WTC11 (cell line): ENCODE data around the gene PLEKHA5. TPM values are rescaled to one million over a fixed set of nuclear protein-coding genes. Genes with fewer than 3 reads are reported as not detected.

Experiments used
- ATAC-seq: fragments of 200-7000 bp; cut with Tn5 transposase; 2 replicates; pipeline ENCODE4 v1.10.0; 2021; ENCODE audit warnings: mild to moderate bottlenecking, moderate library complexity
- CTCF ChIA-PET: fragments of 300-600 bp; sonication (Branson Sonifier 250); formaldehyde crosslinking; loops from one replicate; lab custom pipeline; 2021; ENCODE audit warnings: antibody characterized with exemption; lab: Charles Lee
- POLR2A ChIA-PET: fragments of 350-600 bp; sonication (Branson Sonifier 250); formaldehyde crosslinking; loops from one replicate; lab custom pipeline; 2021; ENCODE audit warnings: antibody characterized with exemption; lab: Charles Lee
- DNase-seq: peaks from one replicate; pipeline ENCODE4 v3.0.0; 2021; ENCODE audit warnings: low spot score
- H3K27ac Mint-ChIP-seq: 2 replicates; pipeline ENCODE4 v1.8.0; 2021; ENCODE audit warnings: mixed read lengths
- H3K27me3 Mint-ChIP-seq: 2 replicates; pipeline ENCODE4 v1.8.0; 2021; ENCODE audit warnings: low read depth, mild to moderate bottlenecking, moderate library complexity, mixed read lengths
- H3K36me3 Mint-ChIP-seq: 2 replicates; pipeline ENCODE4 v1.8.0; 2021; ENCODE audit warnings: mixed read lengths
- H3K4me1 Mint-ChIP-seq: 2 replicates; pipeline ENCODE4 v1.8.0; 2022; ENCODE audit warnings: mixed read lengths
- H3K4me3 Mint-ChIP-seq: 2 replicates; pipeline ENCODE4 v1.8.0; 2021; ENCODE audit warnings: mild to moderate bottlenecking, moderate library complexity, mixed read lengths
- H3K9me3 Mint-ChIP-seq: 2 replicates; pipeline ENCODE4 v1.8.0; 2021; ENCODE audit warnings: mixed read lengths
- ATF1 ChIP-seq: sonication (generic); formaldehyde crosslinking; IDR thresholded peaks from 2 replicates; pipeline ENCODE4 v1.8.1; 2023; ENCODE audit warnings: mild to moderate bottlenecking, moderate library complexity, missing genetic modification reagents
- FOXP1 ChIP-seq: sonication (generic); formaldehyde crosslinking; IDR thresholded peaks from 2 replicates; pipeline ENCODE4 v1.8.0; 2022; ENCODE audit warnings: missing genetic modification reagents, mild to moderate bottlenecking, moderate library complexity, borderline replicate concordance
- PRRX2 ChIP-seq: fragments of 250-450 bp; sonication (Bioruptor Pico); IDR thresholded peaks from 2 replicates; pipeline ENCODE4 v1.8.0; 2021; ENCODE audit warnings: mild to moderate bottlenecking
- SP1 ChIP-seq: sonication (generic); formaldehyde crosslinking; conservative IDR thresholded peaks from 2 replicates; pipeline ENCODE4 v1.8.1; 2022; ENCODE audit warnings: missing genetic modification reagents
- ZNF121 ChIP-seq: sonication (generic); formaldehyde crosslinking; IDR thresholded peaks from 2 replicates; pipeline ENCODE4 v1.8.0; 2023; ENCODE audit warnings: missing genetic modification reagents
- ZNF423 ChIP-seq: fragments of 250-450 bp; sonication (Bioruptor Pico); IDR thresholded peaks from 2 replicates; pipeline ENCODE4 v2.1.2; 2022; ENCODE audit warnings: mild to moderate bottlenecking, moderate library complexity
- total RNA-seq: library from RNA; stranded (reverse); gene quantifications from 3 replicates; pipeline ENCODE4 v1.2.3, GENCODE V29; 2021
- TF ChIP-seq, protein P1 (sequence below): sonication (generic); formaldehyde crosslinking; IDR thresholded peaks from 2 replicates; pipeline ENCODE4 v1.8.1; 2023; ENCODE audit warnings: mild to moderate bottlenecking, moderate library complexity, missing genetic modification reagents
- TF ChIP-seq, protein P2 (sequence below): sonication (generic); formaldehyde crosslinking; IDR thresholded peaks from 2 replicates; pipeline ENCODE4 v1.8.0; 2023; ENCODE audit warnings: mild to moderate bottlenecking, missing genetic modification reagents
- TF ChIP-seq, protein P3 (sequence below): sonication (generic); formaldehyde crosslinking; IDR thresholded peaks from 2 replicates; pipeline ENCODE4 v1.8.0; 2022; ENCODE audit warnings: missing genetic modification reagents
- TF ChIP-seq, protein P4 (sequence below): sonication (generic); formaldehyde crosslinking; IDR thresholded peaks from 2 replicates; pipeline ENCODE4 v1.8.0; 2023; ENCODE audit warnings: missing genetic modification reagents, mild to moderate bottlenecking, borderline replicate concordance
- TF ChIP-seq, protein P5 (sequence below): fragments of 250-450 bp; sonication (Bioruptor Pico); IDR thresholded peaks from 2 replicates; pipeline ENCODE4 v1.9.0; 2021; ENCODE audit warnings: mild to moderate bottlenecking, borderline replicate concordance

The PLEKHA5 gene
- total RNA-seq, 1 experiment from 2014 or later, result 61.1 TPM

DNA sequence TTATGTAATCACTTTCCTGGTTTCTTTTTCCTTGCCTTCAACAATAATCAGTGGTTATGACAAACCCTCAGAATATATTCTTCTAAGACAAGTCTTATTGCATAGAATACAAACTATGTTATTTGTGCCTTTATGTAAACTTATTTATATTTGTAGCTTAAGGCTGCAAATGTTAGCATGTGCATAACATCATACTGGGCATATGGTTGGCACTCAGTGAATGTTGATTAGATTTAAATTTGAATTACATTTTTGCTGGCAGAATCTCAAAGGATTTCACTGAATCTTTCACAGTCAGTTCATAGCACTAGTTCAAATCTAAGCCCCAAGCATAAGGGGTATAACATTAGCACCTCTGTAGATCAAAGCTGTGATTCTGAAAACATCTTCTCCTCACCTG, 196.6 kb downstream of the PLEKHA5 start (continued):
- TF ChIP-seq, protein P1, sequence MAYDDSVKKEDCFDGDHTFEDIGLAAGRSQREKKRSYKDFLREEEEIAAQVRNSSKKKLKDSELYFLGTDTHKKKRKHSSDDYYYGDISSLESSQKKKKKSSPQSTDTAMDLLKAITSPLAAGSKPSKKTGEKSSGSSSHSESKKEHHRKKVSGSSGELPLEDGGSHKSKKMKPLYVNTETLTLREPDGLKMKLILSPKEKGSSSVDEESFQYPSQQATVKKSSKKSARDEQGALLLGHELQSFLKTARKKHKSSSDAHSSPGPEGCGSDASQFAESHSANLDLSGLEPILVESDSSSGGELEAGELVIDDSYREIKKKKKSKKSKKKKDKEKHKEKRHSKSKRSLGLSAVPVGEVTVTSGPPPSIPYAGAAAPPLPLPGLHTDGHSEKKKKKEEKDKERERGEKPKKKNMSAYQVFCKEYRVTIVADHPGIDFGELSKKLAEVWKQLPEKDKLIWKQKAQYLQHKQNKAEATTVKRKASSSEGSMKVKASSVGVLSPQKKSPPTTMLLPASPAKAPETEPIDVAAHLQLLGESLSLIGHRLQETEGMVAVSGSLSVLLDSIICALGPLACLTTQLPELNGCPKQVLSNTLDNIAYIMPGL (CRISPR knock-in tag), result no peak
- TF ChIP-seq, protein P2, sequence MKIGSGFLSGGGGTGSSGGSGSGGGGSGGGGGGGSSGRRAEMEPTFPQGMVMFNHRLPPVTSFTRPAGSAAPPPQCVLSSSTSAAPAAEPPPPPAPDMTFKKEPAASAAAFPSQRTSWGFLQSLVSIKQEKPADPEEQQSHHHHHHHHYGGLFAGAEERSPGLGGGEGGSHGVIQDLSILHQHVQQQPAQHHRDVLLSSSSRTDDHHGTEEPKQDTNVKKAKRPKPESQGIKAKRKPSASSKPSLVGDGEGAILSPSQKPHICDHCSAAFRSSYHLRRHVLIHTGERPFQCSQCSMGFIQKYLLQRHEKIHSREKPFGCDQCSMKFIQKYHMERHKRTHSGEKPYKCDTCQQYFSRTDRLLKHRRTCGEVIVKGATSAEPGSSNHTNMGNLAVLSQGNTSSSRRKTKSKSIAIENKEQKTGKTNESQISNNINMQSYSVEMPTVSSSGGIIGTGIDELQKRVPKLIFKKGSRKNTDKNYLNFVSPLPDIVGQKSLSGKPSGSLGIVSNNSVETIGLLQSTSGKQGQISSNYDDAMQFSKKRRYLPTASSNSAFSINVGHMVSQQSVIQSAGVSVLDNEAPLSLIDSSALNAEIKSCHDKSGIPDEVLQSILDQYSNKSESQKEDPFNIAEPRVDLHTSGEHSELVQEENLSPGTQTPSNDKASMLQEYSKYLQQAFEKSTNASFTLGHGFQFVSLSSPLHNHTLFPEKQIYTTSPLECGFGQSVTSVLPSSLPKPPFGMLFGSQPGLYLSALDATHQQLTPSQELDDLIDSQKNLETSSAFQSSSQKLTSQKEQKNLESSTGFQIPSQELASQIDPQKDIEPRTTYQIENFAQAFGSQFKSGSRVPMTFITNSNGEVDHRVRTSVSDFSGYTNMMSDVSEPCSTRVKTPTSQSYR (CRISPR knock-in tag), result no peak
- TF ChIP-seq ZNF423 (CRISPR knock-in tag) (no peak), SP1 (CRISPR knock-in tag) (no peak), PRRX2 (CRISPR knock-in tag) (no peak), ZNF121 (CRISPR knock-in tag) (no peak)
- TF ChIP-seq, protein P3, sequence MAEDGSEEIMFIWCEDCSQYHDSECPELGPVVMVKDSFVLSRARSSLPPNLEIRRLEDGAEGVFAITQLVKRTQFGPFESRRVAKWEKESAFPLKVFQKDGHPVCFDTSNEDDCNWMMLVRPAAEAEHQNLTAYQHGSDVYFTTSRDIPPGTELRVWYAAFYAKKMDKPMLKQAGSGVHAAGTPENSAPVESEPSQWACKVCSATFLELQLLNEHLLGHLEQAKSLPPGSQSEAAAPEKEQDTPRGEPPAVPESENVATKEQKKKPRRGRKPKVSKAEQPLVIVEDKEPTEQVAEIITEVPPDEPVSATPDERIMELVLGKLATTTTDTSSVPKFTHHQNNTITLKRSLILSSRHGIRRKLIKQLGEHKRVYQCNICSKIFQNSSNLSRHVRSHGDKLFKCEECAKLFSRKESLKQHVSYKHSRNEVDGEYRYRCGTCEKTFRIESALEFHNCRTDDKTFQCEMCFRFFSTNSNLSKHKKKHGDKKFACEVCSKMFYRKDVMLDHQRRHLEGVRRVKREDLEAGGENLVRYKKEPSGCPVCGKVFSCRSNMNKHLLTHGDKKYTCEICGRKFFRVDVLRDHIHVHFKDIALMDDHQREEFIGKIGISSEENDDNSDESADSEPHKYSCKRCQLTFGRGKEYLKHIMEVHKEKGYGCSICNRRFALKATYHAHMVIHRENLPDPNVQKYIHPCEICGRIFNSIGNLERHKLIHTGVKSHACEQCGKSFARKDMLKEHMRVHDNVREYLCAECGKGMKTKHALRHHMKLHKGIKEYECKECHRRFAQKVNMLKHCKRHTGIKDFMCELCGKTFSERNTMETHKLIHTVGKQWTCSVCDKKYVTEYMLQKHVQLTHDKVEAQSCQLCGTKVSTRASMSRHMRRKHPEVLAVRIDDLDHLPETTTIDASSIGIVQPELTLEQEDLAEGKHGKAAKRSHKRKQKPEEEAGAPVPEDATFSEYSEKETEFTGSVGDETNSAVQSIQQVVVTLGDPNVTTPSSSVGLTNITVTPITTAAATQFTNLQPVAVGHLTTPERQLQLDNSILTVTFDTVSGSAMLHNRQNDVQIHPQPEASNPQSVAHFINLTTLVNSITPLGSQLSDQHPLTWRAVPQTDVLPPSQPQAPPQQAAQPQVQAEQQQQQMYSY (CRISPR knock-in tag), result no peak
- TF ChIP-seq, protein P4, sequence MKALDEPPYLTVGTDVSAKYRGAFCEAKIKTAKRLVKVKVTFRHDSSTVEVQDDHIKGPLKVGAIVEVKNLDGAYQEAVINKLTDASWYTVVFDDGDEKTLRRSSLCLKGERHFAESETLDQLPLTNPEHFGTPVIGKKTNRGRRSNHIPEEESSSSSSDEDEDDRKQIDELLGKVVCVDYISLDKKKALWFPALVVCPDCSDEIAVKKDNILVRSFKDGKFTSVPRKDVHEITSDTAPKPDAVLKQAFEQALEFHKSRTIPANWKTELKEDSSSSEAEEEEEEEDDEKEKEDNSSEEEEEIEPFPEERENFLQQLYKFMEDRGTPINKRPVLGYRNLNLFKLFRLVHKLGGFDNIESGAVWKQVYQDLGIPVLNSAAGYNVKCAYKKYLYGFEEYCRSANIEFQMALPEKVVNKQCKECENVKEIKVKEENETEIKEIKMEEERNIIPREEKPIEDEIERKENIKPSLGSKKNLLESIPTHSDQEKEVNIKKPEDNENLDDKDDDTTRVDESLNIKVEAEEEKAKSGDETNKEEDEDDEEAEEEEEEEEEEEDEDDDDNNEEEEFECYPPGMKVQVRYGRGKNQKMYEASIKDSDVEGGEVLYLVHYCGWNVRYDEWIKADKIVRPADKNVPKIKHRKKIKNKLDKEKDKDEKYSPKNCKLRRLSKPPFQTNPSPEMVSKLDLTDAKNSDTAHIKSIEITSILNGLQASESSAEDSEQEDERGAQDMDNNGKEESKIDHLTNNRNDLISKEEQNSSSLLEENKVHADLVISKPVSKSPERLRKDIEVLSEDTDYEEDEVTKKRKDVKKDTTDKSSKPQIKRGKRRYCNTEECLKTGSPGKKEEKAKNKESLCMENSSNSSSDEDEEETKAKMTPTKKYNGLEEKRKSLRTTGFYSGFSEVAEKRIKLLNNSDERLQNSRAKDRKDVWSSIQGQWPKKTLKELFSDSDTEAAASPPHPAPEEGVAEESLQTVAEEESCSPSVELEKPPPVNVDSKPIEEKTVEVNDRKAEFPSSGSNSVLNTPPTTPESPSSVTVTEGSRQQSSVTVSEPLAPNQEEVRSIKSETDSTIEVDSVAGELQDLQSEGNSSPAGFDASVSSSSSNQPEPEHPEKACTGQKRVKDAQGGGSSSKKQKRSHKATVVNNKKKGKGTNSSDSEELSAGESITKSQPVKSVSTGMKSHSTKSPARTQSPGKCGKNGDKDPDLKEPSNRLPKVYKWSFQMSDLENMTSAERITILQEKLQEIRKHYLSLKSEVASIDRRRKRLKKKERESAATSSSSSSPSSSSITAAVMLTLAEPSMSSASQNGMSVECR (CRISPR knock-in tag), result no peak

DNA sequence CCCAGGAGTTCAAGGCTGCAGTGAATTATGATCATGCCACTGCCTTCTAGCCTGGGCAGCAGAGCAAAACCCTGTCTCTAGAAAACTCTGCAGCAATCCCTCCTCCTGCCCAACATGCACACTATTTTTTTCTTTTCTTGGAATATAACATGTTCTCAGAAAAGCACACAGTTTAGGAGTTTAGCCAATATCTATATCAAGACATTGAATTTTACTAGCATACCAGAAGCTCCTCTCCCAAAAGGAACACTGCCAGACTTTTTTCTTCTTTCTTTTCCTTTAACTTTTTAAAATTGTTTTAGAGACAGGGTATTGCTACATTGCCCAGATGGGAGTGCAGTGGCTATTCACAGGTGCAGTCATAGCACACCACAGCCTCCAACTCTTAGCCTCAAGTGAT, 202.7 kb downstream of the PLEKHA5 start:
- DNase-seq, result no peak

More for the DNA sequence above, 202.7 kb downstream of the PLEKHA5 start:
- Mint-ChIP-seq H3K9me3 (no peaks in the 10 kb centered on the region; the same call in 1 of the 2 replicates), H3K4me1 (no peaks in the 10 kb centered on the region), H3K27me3 (no peaks in the 10 kb centered on the region), H3K36me3 (peaks cover 18% of the 10 kb centered on the region), H3K27ac (no peak overlapping the region), H3K4me3 (no peak overlapping the region)
- ATAC-seq, result no peak
- ChIA-PET POLR2A (no interaction called here), CTCF (no interaction called here)
- TF ChIP-seq FOXP1 (CRISPR knock-in tag), result no peak
- TF ChIP-seq, protein P5, sequence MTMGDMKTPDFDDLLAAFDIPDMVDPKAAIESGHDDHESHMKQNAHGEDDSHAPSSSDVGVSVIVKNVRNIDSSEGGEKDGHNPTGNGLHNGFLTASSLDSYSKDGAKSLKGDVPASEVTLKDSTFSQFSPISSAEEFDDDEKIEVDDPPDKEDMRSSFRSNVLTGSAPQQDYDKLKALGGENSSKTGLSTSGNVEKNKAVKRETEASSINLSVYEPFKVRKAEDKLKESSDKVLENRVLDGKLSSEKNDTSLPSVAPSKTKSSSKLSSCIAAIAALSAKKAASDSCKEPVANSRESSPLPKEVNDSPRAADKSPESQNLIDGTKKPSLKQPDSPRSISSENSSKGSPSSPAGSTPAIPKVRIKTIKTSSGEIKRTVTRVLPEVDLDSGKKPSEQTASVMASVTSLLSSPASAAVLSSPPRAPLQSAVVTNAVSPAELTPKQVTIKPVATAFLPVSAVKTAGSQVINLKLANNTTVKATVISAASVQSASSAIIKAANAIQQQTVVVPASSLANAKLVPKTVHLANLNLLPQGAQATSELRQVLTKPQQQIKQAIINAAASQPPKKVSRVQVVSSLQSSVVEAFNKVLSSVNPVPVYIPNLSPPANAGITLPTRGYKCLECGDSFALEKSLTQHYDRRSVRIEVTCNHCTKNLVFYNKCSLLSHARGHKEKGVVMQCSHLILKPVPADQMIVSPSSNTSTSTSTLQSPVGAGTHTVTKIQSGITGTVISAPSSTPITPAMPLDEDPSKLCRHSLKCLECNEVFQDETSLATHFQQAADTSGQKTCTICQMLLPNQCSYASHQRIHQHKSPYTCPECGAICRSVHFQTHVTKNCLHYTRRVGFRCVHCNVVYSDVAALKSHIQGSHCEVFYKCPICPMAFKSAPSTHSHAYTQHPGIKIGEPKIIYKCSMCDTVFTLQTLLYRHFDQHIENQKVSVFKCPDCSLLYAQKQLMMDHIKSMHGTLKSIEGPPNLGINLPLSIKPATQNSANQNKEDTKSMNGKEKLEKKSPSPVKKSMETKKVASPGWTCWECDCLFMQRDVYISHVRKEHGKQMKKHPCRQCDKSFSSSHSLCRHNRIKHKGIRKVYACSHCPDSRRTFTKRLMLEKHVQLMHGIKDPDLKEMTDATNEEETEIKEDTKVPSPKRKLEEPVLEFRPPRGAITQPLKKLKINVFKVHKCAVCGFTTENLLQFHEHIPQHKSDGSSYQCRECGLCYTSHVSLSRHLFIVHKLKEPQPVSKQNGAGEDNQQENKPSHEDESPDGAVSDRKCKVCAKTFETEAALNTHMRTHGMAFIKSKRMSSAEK (CRISPR knock-in tag), result no peak
- no peak for TF ChIP-seq ATF1 (CRISPR knock-in tag)
